RCC 7860 (cell line): ENCODE data around the gene SMAD5.

Experiments used
- DNase-seq: peaks from one replicate; pipeline ENCODE4 v3.0.0-alpha.2; 2015; ENCODE audit warnings: low spot score
- FAIRE-seq: peaks from 2 replicates; lab custom pipeline; 2012; peaks lifted over from hg19 to GRCh38; lab: Jason Lieb, UNC

Gene SMAD5

DNA sequence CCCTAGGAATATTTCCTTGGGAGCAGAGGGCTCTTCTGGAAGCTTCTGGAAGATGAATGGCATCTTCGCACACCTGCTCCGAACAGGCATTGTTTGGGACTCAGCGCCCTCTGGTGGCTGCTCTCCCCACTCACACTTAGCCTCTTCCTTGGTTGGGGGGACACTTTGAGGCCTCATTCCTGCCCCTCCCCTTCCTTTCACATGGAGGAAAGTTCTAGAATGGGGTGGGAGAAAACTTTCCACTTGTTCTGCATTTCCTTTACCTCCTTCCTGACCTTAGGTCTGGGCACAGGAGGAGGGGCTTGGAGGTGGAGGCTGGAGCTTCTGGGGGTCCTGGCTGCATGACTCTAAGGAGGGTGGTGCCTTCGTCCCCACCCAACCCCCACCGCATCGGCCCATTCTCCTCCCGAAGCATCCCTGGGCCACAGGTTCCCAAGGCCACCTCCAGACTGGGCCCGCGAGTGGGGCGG lies 79.6 kb downstream of the SMAD5 start:
- DNase-seq (no peak), FAIRE-seq (no peak)

DNA sequence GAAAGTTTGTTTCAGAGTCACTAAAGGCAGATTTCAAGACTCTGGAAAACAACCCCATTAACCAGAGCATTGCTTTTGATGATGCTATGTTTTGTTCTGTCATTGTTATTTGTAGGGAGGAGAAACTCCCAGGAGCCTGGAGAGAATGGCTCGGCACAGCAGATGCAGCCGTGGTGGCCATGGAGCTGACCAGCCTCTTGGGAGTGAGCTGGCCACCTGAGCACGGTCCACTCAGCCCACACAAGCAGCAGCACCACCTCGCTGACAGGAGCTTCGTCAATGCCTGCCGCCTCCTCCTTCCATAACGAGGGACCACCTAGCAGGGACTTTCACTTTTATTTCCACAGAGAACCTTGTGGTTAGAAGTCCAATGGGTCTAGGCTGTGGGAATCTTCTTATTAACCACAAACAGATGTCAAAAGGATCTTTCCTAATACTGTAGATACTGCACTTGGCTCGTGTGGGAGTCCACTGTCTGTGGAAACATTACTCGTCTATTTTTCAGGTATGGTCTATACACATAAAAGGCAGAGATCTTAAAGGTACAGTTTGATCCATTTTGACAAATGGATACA lies 81.4 kb downstream of the SMAD5 start:
- DNase-seq (no peak), FAIRE-seq (no peak)

DNA sequence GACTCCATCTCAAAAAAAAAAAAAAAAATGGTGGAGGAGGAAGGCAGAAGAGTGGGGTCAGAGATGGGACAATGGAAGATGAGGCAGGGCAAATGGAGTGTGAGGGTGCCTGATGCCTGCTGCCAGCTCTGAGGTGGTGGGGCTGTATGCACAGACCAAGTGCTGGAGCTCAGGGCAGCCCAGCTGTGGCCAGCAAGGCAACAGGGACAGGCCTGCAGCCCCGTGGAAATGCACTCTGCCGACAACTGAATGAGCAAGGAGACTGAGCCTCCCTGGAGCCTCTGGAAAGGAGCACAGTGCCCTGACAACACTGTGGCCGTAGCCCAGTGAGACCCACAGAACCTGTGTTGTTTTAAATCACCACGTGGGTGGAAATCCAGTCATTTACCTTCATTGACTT lies 83.2 kb downstream of the SMAD5 start:
- DNase-seq: no peak
- no peak for FAIRE-seq

DNA sequence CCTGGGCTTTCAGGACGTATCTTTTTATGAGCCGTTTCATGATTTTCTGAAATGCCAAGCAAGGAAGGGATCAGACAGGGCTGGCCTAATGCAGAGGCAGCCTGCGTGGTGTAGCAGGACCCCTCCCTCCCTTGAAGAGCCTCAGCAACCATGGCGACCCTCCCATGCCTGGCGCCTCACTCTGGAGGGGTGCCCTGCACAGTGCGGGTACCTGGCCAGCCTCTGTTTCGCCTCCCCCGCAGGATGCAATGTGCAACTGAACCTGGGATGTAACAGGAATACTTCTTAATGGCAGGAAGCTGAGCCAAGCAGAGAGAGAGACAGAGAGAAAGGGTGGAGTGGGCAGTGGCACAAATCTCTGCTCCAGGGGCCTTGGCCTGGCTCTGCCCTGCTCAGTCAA lies 83.6 kb downstream of the SMAD5 start:
- DNase-seq: no peak
- FAIRE-seq: no peak

DNA sequence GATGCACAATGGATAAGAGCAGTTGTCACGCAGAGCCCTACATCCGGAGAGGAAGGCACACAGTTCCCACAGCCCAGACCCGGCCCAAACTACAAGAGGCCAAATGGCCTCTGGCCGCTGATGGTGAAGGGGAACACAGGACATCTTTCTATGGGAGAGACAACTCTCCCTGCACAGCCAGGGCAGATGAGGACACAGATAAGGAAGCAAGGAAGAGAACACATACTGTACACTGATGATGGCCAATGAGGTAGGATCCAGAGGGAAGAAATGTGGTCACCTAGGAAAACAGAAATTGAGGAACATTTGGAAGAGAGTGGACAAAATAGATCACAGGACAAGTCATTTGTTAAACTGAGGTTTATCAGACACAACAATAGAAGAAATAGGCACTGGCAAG lies 88.7 kb downstream of the SMAD5 start:
- no peak for FAIRE-seq
- no peak for DNase-seq

DNA sequence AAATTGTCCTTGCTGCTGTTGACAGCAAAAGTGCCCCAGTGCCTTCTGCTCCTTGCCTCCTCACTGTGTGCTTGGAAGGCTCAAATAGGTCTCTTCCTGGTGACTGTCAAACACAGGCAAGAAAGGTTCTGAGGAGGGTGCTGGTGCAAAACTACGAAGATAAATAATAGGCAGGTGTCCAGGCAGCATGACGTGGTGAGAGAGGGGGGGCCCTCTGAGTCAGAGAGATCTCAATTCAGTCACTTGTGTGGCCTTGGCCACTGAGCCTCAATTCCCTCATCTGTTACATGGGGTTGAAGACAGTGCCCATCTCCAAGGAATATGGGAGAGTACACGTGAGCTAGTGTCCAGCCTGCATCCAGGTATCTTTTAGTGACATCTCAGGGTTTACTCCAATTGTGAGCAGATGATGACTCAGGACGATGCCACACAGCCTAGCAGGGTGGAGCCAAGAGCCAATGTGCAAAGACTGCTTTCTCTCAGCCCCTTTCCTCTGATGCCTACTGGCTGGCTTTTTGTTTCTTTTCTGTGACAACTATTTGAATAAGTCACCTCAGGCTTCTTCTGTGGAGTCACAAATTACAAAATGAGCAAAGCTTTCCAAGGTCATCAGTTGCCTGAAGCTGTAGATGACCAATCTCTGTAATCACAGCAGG lies 90.1 kb downstream of the SMAD5 start:
- DNase-seq (peak; percentile 28), FAIRE-seq (peak; percentile 23)

DNA sequence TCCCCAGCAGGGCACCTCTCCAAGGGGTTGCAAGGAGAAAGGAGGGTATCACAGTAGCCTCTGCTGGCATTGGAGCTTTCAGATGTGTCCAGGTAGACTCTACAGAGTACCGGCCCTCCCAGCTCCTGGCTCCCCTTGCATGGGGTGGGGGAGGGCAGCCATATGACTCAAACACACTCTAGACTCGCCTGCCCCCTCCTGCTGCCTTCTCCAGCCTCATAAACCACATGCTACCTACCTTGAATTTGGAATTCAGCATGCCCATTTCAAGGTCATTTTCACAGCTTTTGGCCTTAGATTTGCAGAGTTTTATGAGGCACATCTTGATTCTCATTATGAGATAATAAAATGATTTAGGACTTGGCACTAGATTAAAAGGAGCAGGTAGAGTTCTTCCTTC lies 93.2 kb downstream of the SMAD5 start:
- peak; percentile 49 for FAIRE-seq
- no peak for DNase-seq

DNA sequence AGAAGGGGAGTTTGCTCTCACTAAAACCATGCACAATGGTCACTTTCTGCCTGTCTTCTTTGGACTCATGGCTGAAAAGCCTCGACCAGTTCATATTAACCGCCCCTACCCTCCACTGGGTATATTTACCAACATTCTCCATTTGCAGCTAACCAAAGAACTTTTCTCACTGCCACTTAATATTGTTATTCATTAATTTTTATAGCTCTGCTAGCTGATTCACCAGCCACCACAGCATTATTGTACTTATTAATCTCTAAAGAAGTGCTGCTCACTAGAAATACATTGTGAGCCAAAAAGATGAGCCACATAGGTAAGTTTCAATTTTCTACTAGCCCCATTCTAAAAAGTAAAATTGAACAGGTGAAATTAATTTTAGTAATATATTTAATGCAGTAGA lies 93.8 kb downstream of the SMAD5 start:
- no peak for DNase-seq
- peak; percentile 89 for FAIRE-seq

DNA sequence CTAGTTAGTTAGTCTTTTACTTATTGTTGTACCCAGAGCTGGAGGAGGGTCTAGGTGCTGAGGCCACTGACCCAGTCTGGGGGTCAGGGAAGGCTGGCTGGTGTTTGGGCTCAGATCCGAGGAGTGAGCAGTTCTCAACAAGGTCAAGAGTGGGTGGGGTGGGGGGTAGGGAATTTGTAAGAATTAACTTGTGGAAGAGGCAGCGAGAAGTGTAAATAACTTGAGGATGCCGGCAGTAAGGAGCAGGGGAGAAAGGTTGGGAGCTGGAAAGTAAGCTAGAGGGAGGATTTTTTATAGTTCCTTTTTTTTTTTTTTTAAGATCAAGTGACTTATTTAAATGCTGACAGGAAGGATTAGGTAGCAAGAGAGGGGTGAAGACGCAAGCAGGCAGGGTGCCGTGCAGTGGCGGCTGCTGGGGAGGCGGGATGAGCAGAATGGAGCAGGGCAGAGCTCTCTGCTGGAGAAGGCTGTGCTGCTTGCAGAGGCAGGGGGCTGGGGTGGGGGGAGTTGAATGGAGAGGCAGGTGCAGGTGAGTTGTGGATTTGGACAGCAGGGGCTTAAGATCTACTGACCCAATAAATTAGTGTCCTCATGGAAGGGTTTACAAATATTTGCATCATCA lies 95.6 kb downstream of the SMAD5 start:
- DNase-seq: no peak
- no peak for FAIRE-seq

DNA sequence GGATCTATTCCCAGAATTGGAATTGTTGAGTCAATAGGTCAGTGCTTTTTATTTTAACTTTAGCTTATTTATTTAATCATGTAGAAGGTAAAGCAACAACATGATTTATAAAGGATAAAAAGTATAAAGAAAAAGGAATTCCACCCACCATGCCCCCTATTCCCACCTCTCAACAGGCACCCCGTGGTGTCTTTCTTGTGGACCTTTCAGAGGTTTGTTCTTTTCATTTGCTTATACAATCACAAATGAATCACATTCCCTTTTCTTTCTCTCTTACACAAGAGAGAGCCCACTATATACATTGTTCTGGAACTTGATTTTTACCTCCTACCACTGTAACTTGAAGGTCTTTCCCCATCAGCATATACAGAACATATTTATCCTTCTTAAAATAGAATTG lies 97.5 kb downstream of the SMAD5 start:
- DNase-seq: no peak
- FAIRE-seq: no peak

DNA sequence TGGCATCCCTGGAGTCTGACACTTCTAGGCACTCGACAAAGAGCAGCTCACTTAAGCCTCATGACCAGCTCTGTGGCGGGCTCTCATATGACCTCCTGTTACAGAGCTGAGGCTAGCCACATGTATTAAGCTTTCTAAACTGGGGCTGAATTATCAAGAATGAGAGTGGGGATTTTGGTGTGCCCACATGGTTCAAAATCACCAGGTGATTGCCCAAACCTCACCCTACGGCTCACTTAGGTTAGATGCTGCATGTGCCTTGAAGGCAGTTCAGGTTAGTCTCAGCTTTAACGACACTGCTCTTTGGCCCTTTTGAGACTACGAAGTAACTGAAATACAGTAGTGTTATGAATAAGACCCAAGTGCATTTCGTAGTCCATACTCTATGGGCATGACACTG lies 99.7 kb downstream of the SMAD5 start:
- DNase-seq: no peak
- no peak for FAIRE-seq
